OCI-LY1 (cell line): ENCODE measurements around the gene ARHGAP10.

ENCODE experiments used
- H2AFZ ChIP-seq: fragments of 200-600 bp; sonication (generic), shearing (Covaris generic); 2 replicates; pipeline ENCODE4 v1.6.0; 2014; ENCODE audit warnings: antibody characterized with exemption, mild to moderate bottlenecking, low read length
- H3F3A ChIP-seq: fragments of 200-600 bp; sonication (generic), shearing (Covaris generic); 2 replicates; pipeline ENCODE4 v1.6.0; 2014; ENCODE audit warnings: mild to moderate bottlenecking, antibody characterized with exemption, low read length, moderate library complexity; ENCODE audit not compliant: insufficient read depth
- H3K27ac ChIP-seq: fragments of 200-600 bp; sonication (generic); 2 replicates; pipeline ENCODE4 v1.5.1; 2014; ENCODE audit warnings: low read length, mixed run types, mild to moderate bottlenecking, low read depth; ENCODE audit not compliant: poor library complexity, severe bottlenecking
- H3K27me3 ChIP-seq: fragments of 200-600 bp; sonication (generic); 2 replicates; pipeline ENCODE4 v1.6.0; 2014; ENCODE audit warnings: antibody characterized with exemption, mild to moderate bottlenecking, low read length, moderate library complexity; ENCODE audit not compliant: insufficient read depth
- H3K36me3 ChIP-seq: fragments of 200-600 bp; sonication (generic); 2 replicates; pipeline ENCODE4 v1.6.1; 2014; ENCODE audit warnings: mild to moderate bottlenecking, antibody characterized with exemption, low read length, moderate library complexity, mixed read lengths; ENCODE audit not compliant: insufficient read depth
- H3K4me1 ChIP-seq: fragments of 200-600 bp; sonication (generic); 2 replicates; pipeline ENCODE4 v1.5.1; 2014; ENCODE audit warnings: mild to moderate bottlenecking, low read length, moderate library complexity; ENCODE audit not compliant: insufficient read depth, severe bottlenecking
- H3K4me2 ChIP-seq: fragments of 200-600 bp; sonication (generic), shearing (Covaris generic); 2 replicates; pipeline ENCODE4 v1.6.1; 2014; ENCODE audit warnings: low read length
- H3K4me3 ChIP-seq: fragments of 200-600 bp; sonication (generic); 2 replicates; pipeline ENCODE4 v1.5.1; 2014; ENCODE audit warnings: low read length, low read depth, mild to moderate bottlenecking, mixed read lengths; ENCODE audit not compliant: poor library complexity, severe bottlenecking
- H3K79me2 ChIP-seq: fragments of 200-600 bp; shearing (Covaris generic); 2 replicates; pipeline ENCODE4 v1.6.1; 2016; ENCODE audit warnings: mixed run types, low read length, mixed read lengths; ENCODE audit not compliant: insufficient read depth
- H3K9ac ChIP-seq: fragments of 200-600 bp; sonication (generic), shearing (Covaris generic); 2 replicates; pipeline ENCODE4 v1.6.1; 2014; ENCODE audit warnings: mild to moderate bottlenecking, low read length, mixed read lengths
- H3K9me2 ChIP-seq: fragments of 200-600 bp; sonication (generic), shearing (Covaris generic); 2 replicates; pipeline ENCODE4 v1.6.1; 2014; ENCODE audit warnings: low read depth, mild to moderate bottlenecking, low read length, mixed read lengths
- H3K9me3 ChIP-seq: fragments of 200-600 bp; shearing (Covaris generic); 2 replicates; pipeline ENCODE4 v1.6.1; 2014; ENCODE audit warnings: low read length, mixed read lengths
- H4K20me1 ChIP-seq: fragments of 200-600 bp; sonication (generic), shearing (Covaris generic); 2 replicates; pipeline ENCODE4 v1.6.0; 2016; ENCODE audit warnings: mild to moderate bottlenecking, low read length; ENCODE audit not compliant: insufficient read depth
- EZH2 ChIP-seq: fragments of 200-600 bp; sonication (generic), shearing (Covaris generic); IDR thresholded peaks from 2 replicates; pipeline ENCODE4 v1.8.0; 2017; ENCODE audit warnings: borderline replicate concordance, mixed run types, mild to moderate bottlenecking, antibody characterized with exemption, low read length, moderate library complexity, mixed read lengths
- TF ChIP-seq, protein P1 (sequence below): fragments of 200-600 bp; sonication (generic), shearing (Covaris generic); IDR thresholded peaks from 2 replicates; pipeline ENCODE4 v1.5.1; 2017; ENCODE audit warnings: mild to moderate bottlenecking, antibody characterized with exemption, low read length, moderate library complexity, mixed read lengths

The ARHGAP10 gene

DNA sequence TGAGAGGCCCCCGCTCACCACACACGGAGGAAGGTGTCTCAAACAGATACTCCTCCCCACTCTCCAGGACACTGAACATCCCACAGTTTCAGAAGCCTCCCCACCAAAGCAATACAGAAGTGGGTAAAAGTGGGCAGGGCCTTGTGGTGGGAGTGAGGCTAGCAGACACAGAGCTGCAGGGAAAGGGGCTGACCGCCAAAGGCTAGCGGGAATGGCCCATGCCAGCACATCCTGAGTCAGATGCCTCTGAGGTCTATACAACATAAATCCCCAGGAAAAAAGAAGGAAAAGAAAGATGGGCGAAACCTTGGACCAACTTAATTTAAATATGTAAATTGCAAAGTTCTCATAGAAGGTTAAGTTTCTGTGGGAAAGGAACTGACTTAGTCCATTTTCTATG lies 21.9 kb upstream of the ARHGAP10 start:
- H3K27ac ChIP-seq, result no peak overlapping the region
- H3K79me2 ChIP-seq, result no peaks in the 10 kb centered on the region
- no peak overlapping the region for H3K4me3 ChIP-seq
- H3K9ac ChIP-seq, result no peak overlapping the region
- H3K36me3 ChIP-seq, result no peaks in the 10 kb centered on the region
- H4K20me1 ChIP-seq, result no peaks in the 10 kb centered on the region
- no peaks in the 10 kb centered on the region for H3K9me3 ChIP-seq
- no peak overlapping the region for H2AFZ ChIP-seq
- H3F3A ChIP-seq, result no peaks in the 10 kb centered on the region
- H3K27me3 ChIP-seq, result no peaks in the 10 kb centered on the region
- H3K4me2 ChIP-seq, result no peak overlapping the region
- no peak for TF ChIP-seq EZH2
- no peaks in the 10 kb centered on the region for H3K9me2 ChIP-seq
- no peaks in the 10 kb centered on the region for H3K4me1 ChIP-seq

DNA sequence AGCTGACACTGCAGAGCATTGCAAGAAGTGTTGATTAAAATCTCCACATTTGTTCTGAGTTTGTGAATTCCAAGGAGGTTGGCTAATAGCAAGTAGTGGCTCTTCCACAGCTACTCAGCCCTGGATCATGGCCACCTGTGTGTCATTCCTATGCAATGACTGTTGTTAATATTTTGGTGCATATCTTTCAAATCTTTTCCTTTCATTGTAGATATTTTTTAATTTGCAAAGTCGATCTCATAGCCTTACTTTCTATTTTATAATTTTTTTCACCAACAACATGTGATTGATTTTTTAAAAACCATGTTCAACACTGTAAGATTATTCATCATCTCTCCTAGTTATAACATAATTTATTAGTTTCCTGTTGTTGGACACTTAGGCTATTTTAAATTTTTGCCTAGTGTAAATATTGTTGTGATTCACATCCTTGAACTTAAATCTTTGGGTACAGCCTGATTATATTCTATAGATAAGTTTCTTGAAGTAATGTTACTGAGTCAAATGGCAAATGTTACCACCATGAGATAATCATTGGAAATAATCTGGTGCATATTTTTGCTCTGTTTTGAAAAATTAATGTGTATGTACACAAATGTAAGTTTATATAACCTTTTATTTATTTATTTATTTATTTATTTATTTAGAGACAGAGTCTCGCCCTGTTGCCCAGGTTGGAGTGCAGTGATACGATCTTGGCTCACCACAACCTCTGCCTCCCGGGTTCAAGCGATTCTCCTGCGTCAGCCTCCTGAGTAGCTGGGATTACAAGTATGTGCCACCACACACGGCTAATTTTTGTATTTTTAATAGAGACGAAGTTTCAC lies 17.1 kb upstream of the ARHGAP10 start:
- no peaks in the 10 kb centered on the region for H4K20me1 ChIP-seq
- no peaks in the 10 kb centered on the region for H3K36me3 ChIP-seq
- no peak overlapping the region for H3K9ac ChIP-seq
- H3K9me2 ChIP-seq, result no peaks in the 10 kb centered on the region
- no peak overlapping the region for H3K4me3 ChIP-seq
- H3K4me2 ChIP-seq, result no peak overlapping the region
- H3K79me2 ChIP-seq, result no peaks in the 10 kb centered on the region
- no peak overlapping the region for H3K27ac ChIP-seq
- no peaks in the 10 kb centered on the region for H3K27me3 ChIP-seq
- H3F3A ChIP-seq, result no peaks in the 10 kb centered on the region
- no peak overlapping the region for H2AFZ ChIP-seq
- no peaks in the 10 kb centered on the region for H3K9me3 ChIP-seq
- no peaks in the 10 kb centered on the region for H3K4me1 ChIP-seq
- TF ChIP-seq EZH2, result no peak
- TF ChIP-seq, protein P1, sequence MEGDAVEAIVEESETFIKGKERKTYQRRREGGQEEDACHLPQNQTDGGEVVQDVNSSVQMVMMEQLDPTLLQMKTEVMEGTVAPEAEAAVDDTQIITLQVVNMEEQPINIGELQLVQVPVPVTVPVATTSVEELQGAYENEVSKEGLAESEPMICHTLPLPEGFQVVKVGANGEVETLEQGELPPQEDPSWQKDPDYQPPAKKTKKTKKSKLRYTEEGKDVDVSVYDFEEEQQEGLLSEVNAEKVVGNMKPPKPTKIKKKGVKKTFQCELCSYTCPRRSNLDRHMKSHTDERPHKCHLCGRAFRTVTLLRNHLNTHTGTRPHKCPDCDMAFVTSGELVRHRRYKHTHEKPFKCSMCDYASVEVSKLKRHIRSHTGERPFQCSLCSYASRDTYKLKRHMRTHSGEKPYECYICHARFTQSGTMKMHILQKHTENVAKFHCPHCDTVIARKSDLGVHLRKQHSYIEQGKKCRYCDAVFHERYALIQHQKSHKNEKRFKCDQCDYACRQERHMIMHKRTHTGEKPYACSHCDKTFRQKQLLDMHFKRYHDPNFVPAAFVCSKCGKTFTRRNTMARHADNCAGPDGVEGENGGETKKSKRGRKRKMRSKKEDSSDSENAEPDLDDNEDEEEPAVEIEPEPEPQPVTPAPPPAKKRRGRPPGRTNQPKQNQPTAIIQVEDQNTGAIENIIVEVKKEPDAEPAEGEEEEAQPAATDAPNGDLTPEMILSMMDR, result no peak

DNA sequence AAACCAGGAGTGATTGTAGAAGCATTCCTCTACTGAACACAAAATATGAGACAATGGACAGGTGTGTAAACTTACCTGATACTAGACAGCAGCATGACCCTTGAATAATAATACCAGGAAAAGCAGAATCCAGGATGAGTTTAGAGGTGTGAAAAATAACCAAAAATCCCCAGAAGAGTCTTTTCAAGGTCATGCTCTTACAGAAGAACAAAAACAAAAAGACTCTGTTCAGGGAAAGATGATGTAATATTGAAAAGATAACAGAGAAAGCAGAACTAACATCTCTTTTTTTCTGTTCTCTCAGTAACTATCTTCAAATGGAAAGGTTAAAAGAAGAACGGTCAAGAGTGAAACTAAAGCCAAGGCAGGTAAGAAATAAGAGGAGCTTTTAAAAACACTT lies 14.0 kb upstream of the ARHGAP10 start:
- TF ChIP-seq EZH2, result no peak
- TF ChIP-seq, protein P1, result no peak
- Histone ChIP-seq H3K79me2 (no peaks in the 10 kb centered on the region), H3K27me3 (no peaks in the 10 kb centered on the region), H3K9me3 (no peaks in the 10 kb centered on the region), H2AFZ (no peak overlapping the region), H3K36me3 (no peaks in the 10 kb centered on the region), H3K4me3 (no peak overlapping the region), H3K27ac (no peak overlapping the region), H3F3A (no peaks in the 10 kb centered on the region), H4K20me1 (no peaks in the 10 kb centered on the region), H3K9ac (no peak overlapping the region), H3K4me2 (no peak overlapping the region), H3K9me2 (no peaks in the 10 kb centered on the region), H3K4me1 (no peaks in the 10 kb centered on the region)

DNA sequence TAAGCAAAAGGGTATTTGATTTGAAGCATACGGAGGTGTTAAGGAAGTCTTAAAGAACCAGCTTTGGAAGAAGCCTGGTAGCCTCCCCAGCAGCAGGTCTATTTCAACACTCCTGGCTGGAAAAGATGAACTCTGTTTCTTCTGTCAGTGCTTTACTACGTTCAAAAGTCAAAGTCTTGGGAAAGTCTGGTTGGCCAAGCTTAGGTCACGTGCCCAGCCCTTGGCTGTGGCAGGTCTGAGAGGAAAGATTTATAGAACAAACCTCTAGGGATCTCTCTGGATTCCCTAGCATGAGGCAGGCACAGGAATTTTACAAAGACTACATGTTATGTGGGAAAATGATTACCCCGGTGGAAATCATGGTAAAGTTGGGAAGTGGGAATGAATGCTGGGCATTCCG lies 8.6 kb upstream of the ARHGAP10 start:
- Histone ChIP-seq H3K4me3 (no peak overlapping the region), H3K9ac (no peak overlapping the region), H3K27me3 (no peaks in the 10 kb centered on the region; the same call in 1 of the 2 replicates), H3K27ac (no peak overlapping the region), H3F3A (no peaks in the 10 kb centered on the region), H3K9me3 (no peaks in the 10 kb centered on the region), H3K79me2 (no peaks in the 10 kb centered on the region), H3K9me2 (no peaks in the 10 kb centered on the region), H3K4me1 (no peaks in the 10 kb centered on the region), H3K4me2 (no peak overlapping the region), H4K20me1 (no peaks in the 10 kb centered on the region), H3K36me3 (no peaks in the 10 kb centered on the region), H2AFZ (no peak overlapping the region)
- no peak for TF ChIP-seq EZH2
- TF ChIP-seq, protein P1, result no peak
